ENCODE results near the gene DNAH9. TPM values are rescaled to one million over a fixed set of nuclear protein-coding genes. Genes with fewer than 3 reads are reported as not detected.

DNAH9 gene
- total RNA-seq, 1 experiment from 2014 or later, result not detected

DNA sequence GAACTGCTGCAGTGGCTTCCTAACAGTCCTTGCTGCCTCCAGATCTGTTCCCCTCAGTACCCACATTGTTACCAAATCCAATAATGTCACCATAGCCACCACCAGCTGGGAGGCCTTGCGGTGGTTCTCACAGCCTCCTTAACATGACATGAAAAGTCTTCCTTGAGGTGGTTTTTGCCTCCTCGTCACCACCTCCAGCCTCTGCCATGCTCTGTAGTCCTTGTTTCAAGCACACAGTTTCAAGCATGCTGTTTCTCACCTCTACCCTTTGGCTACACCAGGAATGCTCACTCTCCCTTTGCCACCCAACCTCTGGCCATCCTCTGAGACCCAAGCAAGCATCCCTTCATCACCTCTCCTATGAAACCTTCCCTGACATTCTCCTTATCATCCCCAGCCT lies 47.2 kb downstream of the DNAH9 start:
- no peak overlapping the region for H3K4me3 Mint-ChIP-seq (ENCODE audit: unreplicated experiment)
- intact Hi-C loops (cut with micrococcal nuclease; ENCODE audit: unreplicated experiment), result no loop called here
- CTCF ChIA-PET, result interaction anchor here (0.6 to 1.5 kb wide), 2 partner anchors 19 to 97 kb away, joined by 3 to 5 read pairs; no protein-coding TSS in a partner anchor
- POLR2A ChIA-PET, result no interaction called here
- Histone ChIP-seq H3K4me1 (no peaks in the 10 kb centered on the region), H3K36me3 (ENCODE audit: control insufficient read depth, insufficient read depth, low read length) (no peaks in the 10 kb centered on the region), H3K27me3 (replicated peaks; ENCODE audit: control insufficient read depth, insufficient read depth, low read length) (no peaks in the 10 kb centered on the region), H3K9me3 (no peaks in the 10 kb centered on the region), H3K4me3 (ENCODE audit: low read depth, low read length) (no peak overlapping the region)
- no peak for TF ChIP-seq CTCF (IDR thresholded peaks at IDR 0.05; ENCODE audit: insufficient read depth in 1 of 2, low read depth in 1 of 2, low read length in 1 of 2, severe bottlenecking in 1 of 2, unreplicated experiment in 1 of 2)
- BruUV-seq (replicated peaks), result no TSS peak
- no peaks in the 10 kb centered on the region for H3K9me3 Mint-ChIP-seq (ENCODE audit: unreplicated experiment)
- H3K27ac Mint-ChIP-seq (ENCODE audit: unreplicated experiment), result no peak overlapping the region
- no peaks in the 10 kb centered on the region for H3K4me1 Mint-ChIP-seq (ENCODE audit: low read depth, unreplicated experiment)
- H3K36me3 Mint-ChIP-seq (ENCODE audit: insufficient read depth, unreplicated experiment), result no peaks in the 10 kb centered on the region
- no peaks in the 10 kb centered on the region for H3K27me3 Mint-ChIP-seq (ENCODE audit: insufficient read depth, unreplicated experiment)
- no peak for DNase-seq

DNA sequence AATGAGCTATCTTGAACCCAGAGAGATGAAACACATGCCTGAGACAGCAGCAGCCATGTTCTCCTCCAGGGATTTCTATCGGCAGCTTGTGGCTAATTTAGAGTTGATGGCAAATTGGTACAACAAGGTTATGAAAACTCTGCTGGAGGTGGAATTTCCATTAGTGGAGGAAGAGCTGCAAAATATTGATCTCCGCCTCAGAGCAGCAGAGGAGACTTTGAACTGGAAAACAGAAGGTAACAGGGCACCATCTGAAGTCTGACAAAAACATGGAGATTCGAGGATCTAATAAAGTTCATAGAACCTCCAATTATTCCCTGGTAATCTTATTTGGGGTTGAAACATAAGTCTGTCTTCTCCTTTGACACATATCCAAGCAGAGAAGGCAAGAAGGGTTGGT lies 52.8 kb downstream of the DNAH9 start:
- no peak overlapping the region for H3K27ac Mint-ChIP-seq (ENCODE audit: unreplicated experiment)
- ChIA-PET CTCF (no interaction called here), POLR2A (no interaction called here)
- no peaks in the 10 kb centered on the region for H3K4me1 Mint-ChIP-seq (ENCODE audit: low read depth, unreplicated experiment)
- no peak for TF ChIP-seq CTCF (IDR thresholded peaks at IDR 0.05; ENCODE audit: insufficient read depth in 1 of 2, low read depth in 1 of 2, low read length in 1 of 2, severe bottlenecking in 1 of 2, unreplicated experiment in 1 of 2)
- H3K36me3 Mint-ChIP-seq (ENCODE audit: insufficient read depth, unreplicated experiment), result no peaks in the 10 kb centered on the region
- Histone ChIP-seq H3K4me3 (ENCODE audit: low read depth, low read length) (no peak overlapping the region), H3K27me3 (replicated peaks; ENCODE audit: control insufficient read depth, insufficient read depth, low read length) (no peaks in the 10 kb centered on the region), H3K4me1 (no peaks in the 10 kb centered on the region), H3K36me3 (ENCODE audit: control insufficient read depth, insufficient read depth, low read length) (no peaks in the 10 kb centered on the region), H3K9me3 (no peaks in the 10 kb centered on the region)
- H3K27me3 Mint-ChIP-seq (ENCODE audit: insufficient read depth, unreplicated experiment), result no peaks in the 10 kb centered on the region
- H3K4me3 Mint-ChIP-seq (ENCODE audit: unreplicated experiment), result no peak overlapping the region
- no TSS peak for BruUV-seq (replicated peaks)
- no peak for DNase-seq
- intact Hi-C loops (cut with micrococcal nuclease; ENCODE audit: unreplicated experiment), result no loop called here
- H3K9me3 Mint-ChIP-seq (ENCODE audit: unreplicated experiment), result no peaks in the 10 kb centered on the region

- Mint-ChIP-seq H3K4me1 (ENCODE audit: low read depth, unreplicated experiment) (no peaks in the 10 kb centered on the region), H3K36me3 (ENCODE audit: insufficient read depth, unreplicated experiment) (no peaks in the 10 kb centered on the region), H3K9me3 (ENCODE audit: unreplicated experiment) (no peaks in the 10 kb centered on the region), H3K27me3 (ENCODE audit: insufficient read depth, unreplicated experiment) (peaks cover 5% of the 10 kb centered on the region), H3K4me3 (ENCODE audit: unreplicated experiment) (no peak overlapping the region), H3K27ac (ENCODE audit: unreplicated experiment) (no peak overlapping the region)
- no peaks in the 10 kb centered on the region for H3K36me3 ChIP-seq (ENCODE audit: control insufficient read depth, insufficient read depth, low read length)
- BruUV-seq (replicated peaks), result no TSS peak
- POLR2A ChIA-PET, result no interaction called here
- no peak for DNase-seq
- H3K4me1 ChIP-seq, result no peaks in the 10 kb centered on the region
- CTCF ChIA-PET, result no interaction called here
- no peaks in the 10 kb centered on the region for H3K27me3 ChIP-seq (replicated peaks; ENCODE audit: control insufficient read depth, insufficient read depth, low read length)
- TF ChIP-seq CTCF (IDR thresholded peaks at IDR 0.05; ENCODE audit: insufficient read depth in 1 of 2, low read depth in 1 of 2, low read length in 1 of 2, severe bottlenecking in 1 of 2, unreplicated experiment in 1 of 2), result no peak
- no peaks in the 10 kb centered on the region for H3K9me3 ChIP-seq
- no peak overlapping the region for H3K4me3 ChIP-seq (ENCODE audit: low read depth, low read length)
- intact Hi-C loops (cut with micrococcal nuclease; ENCODE audit: unreplicated experiment), result no loop called here
These were observed 70.3 kb downstream of the DNAH9 start for GRCh38 chr17:11668618-11669017.
